ENCODE measurements around the gene IPO13. TPM values are rescaled to one million over a fixed set of nuclear protein-coding genes. Genes with fewer than 3 reads are reported as not detected.

Gene IPO13
- total RNA-seq, 4 donors from 2014 or later, result 81.9 to 171 (median 105) TPM

- Histone ChIP-seq H3K27me3 (no peaks in the 10 kb centered on the region), H3K4me1 (peaks cover 16 to 26% of the 10 kb centered on the region in 2 donors), H3K9me3 (no peaks in the 10 kb centered on the region), H3K4me3 (no peak overlapping the region), H3K27ac (no peak overlapping the region), H3K36me3 (peaks cover 0 to 31% of the 10 kb centered on the region in 2 donors)
- in situ Hi-C loops (cut with MboI; ENCODE audit: low sequenced_read_pairs in 4 of 4), result no loop called here
- DNase-seq (no peak), ATAC-seq (no peak)
- intact Hi-C loops (cut with DNase I; ENCODE audit: low total_unique reads), result no loop called here
- no peak for TF ChIP-seq POLR2A (IDR thresholded peaks at IDR 0.05)
- no peak for TF ChIP-seq CTCF (IDR thresholded peaks at IDR 0.05 in 4 of 5, conservative IDR thresholded peaks at IDR 0.05 in 1 of 5)
Observed at GRCh38 chr1:43981135-43981491, 34.4 kb downstream of the IPO13 start.

- Histone ChIP-seq H3K36me3 (peaks cover 0 to 26% of the 10 kb centered on the region in 2 donors), H3K9me3 (no peaks in the 10 kb centered on the region), H3K4me3 (no peak overlapping the region), H3K27ac (no peak overlapping the region), H3K4me1 (peaks cover 11 to 21% of the 10 kb centered on the region in 2 donors), H3K27me3 (no peaks in the 10 kb centered on the region)
- ATAC-seq (no peak), DNase-seq (no peak)
- in situ Hi-C loops (cut with MboI; ENCODE audit: low sequenced_read_pairs in 4 of 4), result no loop called here
- no peak for TF ChIP-seq CTCF (IDR thresholded peaks at IDR 0.05 in 4 of 5, conservative IDR thresholded peaks at IDR 0.05 in 1 of 5)
- no peak for TF ChIP-seq POLR2A (IDR thresholded peaks at IDR 0.05)
- intact Hi-C loops (cut with DNase I; ENCODE audit: low total_unique reads), result no loop called here
Observed at GRCh38 chr1:43981636-43982035, 34.9 kb downstream of the IPO13 start.

- DNase-seq (no peak), ATAC-seq (no peak)
- Histone ChIP-seq H3K36me3 (peaks cover 0 to 19% of the 10 kb centered on the region in 2 donors), H3K4me3 (no peak overlapping the region), H3K4me1 (peaks cover 8 to 17% of the 10 kb centered on the region in 2 donors), H3K9me3 (no peaks in the 10 kb centered on the region), H3K27ac (no peak overlapping the region), H3K27me3 (no peaks in the 10 kb centered on the region)
- no peak for TF ChIP-seq CTCF (IDR thresholded peaks at IDR 0.05 in 4 of 5, conservative IDR thresholded peaks at IDR 0.05 in 1 of 5)
- no peak for TF ChIP-seq POLR2A (IDR thresholded peaks at IDR 0.05)
- intact Hi-C loops (cut with DNase I; ENCODE audit: low total_unique reads), result no loop called here
- in situ Hi-C loops (cut with MboI; ENCODE audit: low sequenced_read_pairs in 4 of 4), result no loop called here
Observed at GRCh38 chr1:43982241-43982640, 35.5 kb downstream of the IPO13 start.

- Histone ChIP-seq H3K4me3 (no peak overlapping the region), H3K36me3 (peaks cover 0 to 18% of the 10 kb centered on the region in 2 donors), H3K4me1 (peaks cover 8 to 17% of the 10 kb centered on the region in 2 donors), H3K27ac (no peak overlapping the region), H3K9me3 (no peaks in the 10 kb centered on the region), H3K27me3 (no peaks in the 10 kb centered on the region)
- TF ChIP-seq CTCF (IDR thresholded peaks at IDR 0.05 in 4 of 5, conservative IDR thresholded peaks at IDR 0.05 in 1 of 5), result no peak
- no peak for TF ChIP-seq POLR2A (IDR thresholded peaks at IDR 0.05)
- in situ Hi-C loops (cut with MboI; ENCODE audit: low sequenced_read_pairs in 4 of 4) (no loop called here), intact Hi-C loops (cut with DNase I; ENCODE audit: low total_unique reads) (no loop called here)
- DNase-seq (no peak), ATAC-seq (no peak)
Observed at GRCh38 chr1:43982808-43983207, 36.1 kb downstream of the IPO13 start.

- TF ChIP-seq CTCF (IDR thresholded peaks at IDR 0.05 in 4 of 5, conservative IDR thresholded peaks at IDR 0.05 in 1 of 5) (no peak), POLR2A (IDR thresholded peaks at IDR 0.05) (no peak)
- in situ Hi-C loops (cut with MboI; ENCODE audit: low sequenced_read_pairs in 4 of 4), result no loop called here
- Histone ChIP-seq H3K36me3 (peaks cover 0 to 12% of the 10 kb centered on the region in 2 donors), H3K27ac (no peak overlapping the region), H3K4me1 (peaks cover 8 to 14% of the 10 kb centered on the region in 2 donors), H3K27me3 (no peaks in the 10 kb centered on the region), H3K4me3 (no peak overlapping the region), H3K9me3 (no peaks in the 10 kb centered on the region)
- intact Hi-C loops (cut with DNase I; ENCODE audit: low total_unique reads), result no loop called here
- no peak for DNase-seq
- ATAC-seq, result no peak
Observed at GRCh38 chr1:43983253-43983899, 36.6 kb downstream of the IPO13 start.

Measured in gastrocnemius medialis (tissue), 4 donors.